AG04450 (cell line): Measurements from ENCODE around the gene ZSCAN25. TPM values are rescaled to one million over a fixed set of nuclear protein-coding genes. Genes with fewer than 3 reads are reported as not detected.

Experiments used
- CTCF ChIA-PET: fragments of 300-600, 350-600 bp; formaldehyde crosslinking; extraction: SDS; loops from one replicate; lab custom pipeline; 2022; ENCODE audit warnings: antibody characterized with exemption, inconsistent platforms; lab: Charles Lee
- POLR2A ChIA-PET: fragments of 350-600 bp; formaldehyde crosslinking; extraction: SDS; loops from one replicate; lab custom pipeline; 2021; ENCODE audit warnings: antibody characterized with exemption, inconsistent platforms; lab: Yijun Ruan, JAX
- DNase-seq: peaks from one replicate; pipeline ENCODE4 v3.0.0-alpha.2; 2011; ENCODE audit warnings: low read depth, low spot score
- H3K27ac ChIP-seq: one replicate; pipeline ENCODE4 v1.5.1; 2012; ENCODE audit warnings: low read depth, low read length, control low read depth
- H3K27me3 ChIP-seq: one replicate; pipeline ENCODE4 v1.6.0; 2012; ENCODE audit warnings: low read length; ENCODE audit not compliant: control insufficient read depth, insufficient read depth
- H3K4me3 ChIP-seq: 2 replicates; pipeline ENCODE4 v1.5.1; 2011; ENCODE audit warnings: mild to moderate bottlenecking, low read depth, low read length, control low read depth
- H3K9me3 ChIP-seq: 2 replicates; pipeline ENCODE4 v1.5.1; 2012; ENCODE audit warnings: low read length; ENCODE audit not compliant: control insufficient read depth, insufficient read depth
- CTCF ChIP-seq: IDR thresholded peaks from 2 replicates; pipeline ENCODE4 v1.5.1; 2011; ENCODE audit warnings: low read depth, low read length, control low read depth, inconsistent platforms
- polyA plus RNA-seq: library from polyadenylated mRNA; depleted of rRNA; stranded (reverse); fragments of >200 nt; gene quantifications from 2 replicates; pipeline ENCODE4 v1.2.3, GENCODE V29; 2011

Gene ZSCAN25
- polyA plus RNA-seq, 1 experiment, result 6.4 TPM

GRCh38 chr7:99622596-99622995, 5.8 kb downstream of the ZSCAN25 start:
- no peak for DNase-seq
- POLR2A ChIA-PET, result no interaction called here
- TF ChIP-seq CTCF, result no peak
- Histone ChIP-seq H3K27me3 (no peaks in the 10 kb centered on the region), H3K27ac (no peak overlapping the region), H3K4me3 (no peak overlapping the region), H3K9me3 (no peaks in the 10 kb centered on the region)
- CTCF ChIA-PET, result no interaction called here

GRCh38 chr7:99623091-99623693, 6.4 kb downstream of the ZSCAN25 start:
- no peak for TF ChIP-seq CTCF
- CTCF ChIA-PET, result no interaction called here
- Histone ChIP-seq H3K9me3 (no peaks in the 10 kb centered on the region), H3K27ac (no peak overlapping the region), H3K27me3 (no peaks in the 10 kb centered on the region), H3K4me3 (no peak overlapping the region)
- POLR2A ChIA-PET, result no interaction called here
- no peak for DNase-seq

GRCh38 chr7:99623702-99624447, 7.1 kb downstream of the ZSCAN25 start:
- ChIA-PET CTCF (no interaction called here), POLR2A (no interaction called here)
- no peaks in the 10 kb centered on the region for H3K9me3 ChIP-seq
- no peak overlapping the region for H3K27ac ChIP-seq
- no peak overlapping the region for H3K4me3 ChIP-seq
- H3K27me3 ChIP-seq, result no peaks in the 10 kb centered on the region
- DNase-seq, result no peak
- TF ChIP-seq CTCF, result no peak

- Histone ChIP-seq H3K27me3 (no peaks in the 10 kb centered on the region), H3K9me3 (no peaks in the 10 kb centered on the region), H3K27ac (no peak overlapping the region), H3K4me3 (no peak overlapping the region)
- TF ChIP-seq CTCF, result no peak
- no peak for DNase-seq
- CTCF ChIA-PET, result no interaction called here
- POLR2A ChIA-PET, result no interaction called here
Measured at GRCh38 chr7:99624484-99624883, 7.7 kb downstream of the ZSCAN25 start.

GRCh38 chr7:99625321-99625720, 8.6 kb downstream of the ZSCAN25 start:
- no peak for DNase-seq
- H3K4me3 ChIP-seq, result no peak overlapping the region
- ChIA-PET POLR2A (no interaction called here), CTCF (no interaction called here)
- no peaks in the 10 kb centered on the region for H3K9me3 ChIP-seq
- no peak overlapping the region for H3K27ac ChIP-seq
- H3K27me3 ChIP-seq, result no peaks in the 10 kb centered on the region
- TF ChIP-seq CTCF, result no peak
